Calu3 (cell line): ENCODE data around the gene MYOM1. TPM values are rescaled to one million over a fixed set of nuclear protein-coding genes. Genes with fewer than 3 reads are reported as not detected.
"Not testable (repeated sequence)": the region's sequence is repeated elsewhere in the genome, so short reads cannot be mapped to it uniquely, and the experiment has no call there.

Experiments
- BruUV-seq: library from RNA; stranded (reverse); fragments of 400-500 nt; replicated peaks from 2 replicates; lab custom pipeline; 2021; lab: Mats Ljungman, UMichigan
- CTCF ChIA-PET: fragments of 300-600 bp; sonication (Branson Sonifier 250); formaldehyde crosslinking; loops from one replicate; lab custom pipeline; 2022; ENCODE audit warnings: antibody characterized with exemption; lab: Charles Lee
- DNase-seq: peaks from one replicate; pipeline ENCODE4 v3.0.0; 2022
- H3K27ac Mint-ChIP-seq: one replicate; pipeline ENCODE4 v1.8.0; 2022; ENCODE audit warnings: mixed read lengths; ENCODE audit not compliant: unreplicated experiment
- H3K27me3 Mint-ChIP-seq: one replicate; pipeline ENCODE4 v1.8.0; 2022; ENCODE audit warnings: mixed read lengths; ENCODE audit not compliant: unreplicated experiment
- H3K36me3 Mint-ChIP-seq: one replicate; pipeline ENCODE4 v1.8.0; 2022; ENCODE audit warnings: mild to moderate bottlenecking, moderate library complexity, mixed read lengths; ENCODE audit not compliant: insufficient read depth, unreplicated experiment
- H3K4me1 Mint-ChIP-seq: one replicate; pipeline ENCODE4 v1.8.0; 2022; ENCODE audit warnings: mild to moderate bottlenecking, low read depth, mixed read lengths; ENCODE audit not compliant: unreplicated experiment
- H3K4me3 Mint-ChIP-seq: one replicate; pipeline ENCODE4 v1.8.0; 2022; ENCODE audit warnings: mild to moderate bottlenecking, low read depth, moderate library complexity, mixed read lengths; ENCODE audit not compliant: unreplicated experiment
- H3K9me3 Mint-ChIP-seq: one replicate; pipeline ENCODE4 v1.8.0; 2022; ENCODE audit warnings: low read depth, mixed read lengths; ENCODE audit not compliant: unreplicated experiment
- intact Hi-C: fragments of 100-400 bp; cut with micrococcal nuclease; formaldehyde crosslinking; loops from one replicate; pipeline ENCODE4 v1.10.0; 2022; ENCODE audit not compliant: unreplicated experiment
- total RNA-seq: library from RNA; stranded (reverse); gene quantifications from 2 replicates; pipeline ENCODE4 v1.2.3, GENCODE V29; 2022
- TF ChIP-seq, protein P1 (sequence below): fragments of 200-600 bp; IDR thresholded peaks from one replicate; pipeline ENCODE4 v1.8.0; 2022; ENCODE audit warnings: antibody characterized with exemption; ENCODE audit not compliant: unreplicated experiment

Gene MYOM1
- total RNA-seq, 1 experiment from 2014 or later, result 16.5 TPM

DNA sequence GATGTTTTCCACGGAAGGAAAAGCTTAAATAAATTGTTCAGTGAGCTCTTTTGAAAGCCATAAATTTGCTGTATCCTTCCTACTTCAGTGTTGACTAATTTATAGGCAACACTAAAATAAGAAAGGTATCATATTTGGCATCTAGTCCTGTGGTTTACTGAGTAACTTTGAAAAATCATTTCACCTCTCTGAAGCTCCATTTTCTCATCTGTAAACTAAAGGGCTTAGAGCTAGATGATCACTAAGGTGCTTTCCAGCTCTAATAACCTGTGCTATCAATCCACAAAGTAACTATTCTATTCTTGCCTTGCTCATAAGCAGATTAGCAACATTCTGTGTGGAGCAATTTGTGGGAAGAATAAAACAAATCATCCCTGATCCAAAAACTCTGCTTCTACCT lies 3.6 kb upstream of the MYOM1 start:
- CTCF ChIA-PET, result no interaction called here
- Mint-ChIP-seq H3K4me3 (no peak overlapping the region), H3K9me3 (no peaks in the 10 kb centered on the region), H3K4me1 (peaks cover 28% of the 10 kb centered on the region), H3K27ac (no peak overlapping the region), H3K27me3 (no peaks in the 10 kb centered on the region), H3K36me3 (peaks cover 8% of the 10 kb centered on the region)
- TF ChIP-seq, protein P1, sequence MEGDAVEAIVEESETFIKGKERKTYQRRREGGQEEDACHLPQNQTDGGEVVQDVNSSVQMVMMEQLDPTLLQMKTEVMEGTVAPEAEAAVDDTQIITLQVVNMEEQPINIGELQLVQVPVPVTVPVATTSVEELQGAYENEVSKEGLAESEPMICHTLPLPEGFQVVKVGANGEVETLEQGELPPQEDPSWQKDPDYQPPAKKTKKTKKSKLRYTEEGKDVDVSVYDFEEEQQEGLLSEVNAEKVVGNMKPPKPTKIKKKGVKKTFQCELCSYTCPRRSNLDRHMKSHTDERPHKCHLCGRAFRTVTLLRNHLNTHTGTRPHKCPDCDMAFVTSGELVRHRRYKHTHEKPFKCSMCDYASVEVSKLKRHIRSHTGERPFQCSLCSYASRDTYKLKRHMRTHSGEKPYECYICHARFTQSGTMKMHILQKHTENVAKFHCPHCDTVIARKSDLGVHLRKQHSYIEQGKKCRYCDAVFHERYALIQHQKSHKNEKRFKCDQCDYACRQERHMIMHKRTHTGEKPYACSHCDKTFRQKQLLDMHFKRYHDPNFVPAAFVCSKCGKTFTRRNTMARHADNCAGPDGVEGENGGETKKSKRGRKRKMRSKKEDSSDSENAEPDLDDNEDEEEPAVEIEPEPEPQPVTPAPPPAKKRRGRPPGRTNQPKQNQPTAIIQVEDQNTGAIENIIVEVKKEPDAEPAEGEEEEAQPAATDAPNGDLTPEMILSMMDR, result no peak
- BruUV-seq, result no TSS peak
- DNase-seq, result no peak
- intact Hi-C loops, result no loop called here

DNA sequence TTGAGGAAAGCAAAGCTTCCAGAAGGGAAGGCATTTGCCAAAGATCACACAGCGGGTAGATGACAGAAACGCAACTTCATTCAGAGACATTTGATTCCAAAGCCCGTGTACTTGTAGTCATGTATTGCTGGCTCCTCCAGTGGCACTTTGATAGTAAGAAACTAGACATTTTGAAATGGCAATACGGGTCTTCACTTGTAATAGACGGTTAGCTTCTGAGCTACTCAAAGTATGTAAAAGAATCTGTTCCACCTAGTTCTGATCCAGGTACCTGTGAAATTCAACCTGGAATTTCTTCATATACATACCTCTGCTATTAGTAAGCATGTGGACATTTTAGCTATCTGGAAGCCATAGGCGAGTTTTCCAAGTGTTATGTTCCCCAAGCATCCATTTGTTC lies 1.7 kb upstream of the MYOM1 start:
- no peaks in the 10 kb centered on the region for H3K27me3 Mint-ChIP-seq
- TF ChIP-seq, protein P1, result no peak
- intact Hi-C loops, result no loop called here
- no peak overlapping the region for H3K4me3 Mint-ChIP-seq
- no peak overlapping the region for H3K27ac Mint-ChIP-seq
- H3K4me1 Mint-ChIP-seq, result peaks cover 45% of the 10 kb centered on the region
- no TSS peak for BruUV-seq
- no peak for DNase-seq
- peaks cover 8% of the 10 kb centered on the region for H3K36me3 Mint-ChIP-seq
- CTCF ChIA-PET, result no interaction called here
- no peaks in the 10 kb centered on the region for H3K9me3 Mint-ChIP-seq

DNA sequence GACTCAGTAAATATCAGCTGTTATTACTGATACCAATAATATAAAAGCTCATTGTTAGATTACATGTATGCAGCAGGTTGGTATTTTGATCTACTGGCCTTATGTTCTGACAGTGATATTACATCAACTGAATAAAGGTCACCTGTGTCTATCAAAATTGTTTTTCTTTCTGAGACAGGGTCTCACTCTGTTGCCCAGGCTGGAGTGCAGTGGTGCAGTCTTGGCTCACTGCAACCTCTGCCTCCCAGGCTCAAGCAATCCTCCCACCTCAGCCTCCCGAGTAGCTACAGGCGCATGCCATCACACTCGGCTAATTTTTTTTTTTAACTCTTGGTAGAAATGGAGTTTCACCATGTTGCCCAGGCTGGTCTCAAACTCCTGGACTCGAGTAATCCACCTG lies 1.1 kb upstream of the MYOM1 start:
- intact Hi-C loops, DNase-seq, H3K4me3 Mint-ChIP-seq, H3K27ac Mint-ChIP-seq, H3K27me3 Mint-ChIP-seq, BruUV-seq, H3K36me3 Mint-ChIP-seq, CTCF ChIA-PET, H3K9me3 Mint-ChIP-seq: not testable (repeated sequence)
- peaks cover 45% of the 10 kb centered on the region for H3K4me1 Mint-ChIP-seq

DNA sequence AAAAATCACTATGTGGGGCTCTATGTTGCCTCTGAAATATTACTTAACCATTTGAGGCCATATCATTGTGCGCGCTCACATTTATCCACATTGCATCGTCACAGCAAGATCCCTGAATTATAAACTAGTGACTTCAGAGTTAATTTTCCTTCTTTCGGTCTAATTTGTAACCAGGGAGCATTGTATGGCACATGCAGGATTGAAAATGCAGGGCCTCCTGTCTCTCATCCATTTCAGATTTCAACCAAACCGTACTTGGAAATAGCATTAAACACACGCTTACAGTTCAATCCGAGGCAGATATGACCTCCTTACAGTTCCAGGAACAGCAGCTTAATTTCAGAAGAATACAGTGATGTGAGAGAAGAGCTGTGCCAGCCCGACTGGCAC lies 532 bp downstream of the MYOM1 start:
- peaks cover 4% of the 10 kb centered on the region for H3K9me3 Mint-ChIP-seq
- H3K27ac Mint-ChIP-seq, result no peak overlapping the region
- intact Hi-C loops, result no loop called here
- peaks cover 9% of the 10 kb centered on the region for H3K36me3 Mint-ChIP-seq
- H3K4me1 Mint-ChIP-seq, result peaks cover 43% of the 10 kb centered on the region
- no peak overlapping the region for H3K4me3 Mint-ChIP-seq
- CTCF ChIA-PET, result no interaction called here
- no TSS peak for BruUV-seq
- TF ChIP-seq, protein P1, result no peak
- H3K27me3 Mint-ChIP-seq, result no peaks in the 10 kb centered on the region
- DNase-seq, result no peak

DNA sequence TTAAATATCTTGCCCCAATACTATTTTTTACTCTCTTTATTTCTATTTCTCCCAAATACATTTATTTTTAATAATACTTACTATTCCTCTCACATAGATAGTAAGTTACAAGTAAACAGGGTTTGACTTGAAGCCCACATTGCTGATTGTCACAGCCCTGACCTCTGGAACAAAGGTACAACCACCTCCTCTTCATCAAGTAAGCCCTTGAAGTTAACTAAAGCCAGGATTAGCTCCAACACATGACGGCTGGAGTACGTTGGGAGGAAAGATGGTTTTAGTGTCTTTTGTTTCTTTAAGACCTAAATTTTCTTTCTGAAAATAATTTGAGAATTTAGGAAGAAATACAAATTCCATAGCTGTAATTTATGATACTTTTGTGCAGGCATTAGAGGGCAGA lies 949 bp downstream of the MYOM1 start:
- intact Hi-C loops, result no loop called here
- CTCF ChIA-PET, result no interaction called here
- H3K27me3 Mint-ChIP-seq, result no peaks in the 10 kb centered on the region
- DNase-seq, result no peak
- H3K4me3 Mint-ChIP-seq, result no peak overlapping the region
- peaks cover 12% of the 10 kb centered on the region for H3K36me3 Mint-ChIP-seq
- TF ChIP-seq, protein P1, result no peak
- H3K27ac Mint-ChIP-seq, result no peak overlapping the region
- peaks cover 4% of the 10 kb centered on the region for H3K9me3 Mint-ChIP-seq
- BruUV-seq, result no TSS peak
- peaks cover 42% of the 10 kb centered on the region for H3K4me1 Mint-ChIP-seq
